Transverse colon (tissue), 3 donors: Measurements from ENCODE around the gene CCL18.

Source experiments
- CTCF ChIP-seq, 5 experiments: fragments of 200-600 bp in 3 of 5; fragments of 450-650 bp in 2 of 5; sonication (generic) in 3 of 5; IDR thresholded peaks; 1 replicate in 2 of 5; 2 replicates in 3 of 5; pipeline ENCODE4 v1.5.1; 2016 to 2017; ENCODE audit warnings: antibody characterized with exemption in 5 of 5, inconsistent platforms in 3 of 5, mild to moderate bottlenecking in 2 of 5, moderate library complexity in 1 of 5
- POLR2A ChIP-seq: fragments of 450-650 bp; IDR thresholded peaks from one replicate; pipeline ENCODE4 v1.6.1; 2016; ENCODE audit warnings: antibody characterized with exemption, mild to moderate bottlenecking, moderate library complexity

- TF ChIP-seq POLR2A (no peak), CTCF (IDR thresholded peaks at IDR 0.05) (no peak)
These were observed 28.2 kb downstream of the CCL18 start for GRCh38 chr17:36092230-36092629.
